HepG2 (cell line): ENCODE results near the gene UGP2. TPM values are rescaled to one million over a fixed set of nuclear protein-coding genes. Genes with fewer than 3 reads are reported as not detected.

Experiments
- AHR ChIP-seq: IDR thresholded peaks from 2 replicates; pipeline ENCODE4 v1.6.1; 2018; ENCODE audit warnings: missing genetic modification reagents, missing compliant biosample characterization
- ARID3A ChIP-seq: IDR thresholded peaks from 2 replicates; pipeline ENCODE4 v1.6.1; 2012; ENCODE audit warnings: low read depth, low read length, improper control_type of control experiment
- FOXK2 ChIP-seq: fragments of 450-650 bp; IDR thresholded peaks from 2 replicates; pipeline ENCODE4 v1.6.1; 2016
- FOXO4 ChIP-seq: sonication (generic); formaldehyde crosslinking; conservative IDR thresholded peaks from 2 replicates; pipeline ENCODE4 v1.8.1; 2023; ENCODE audit warnings: missing genetic modification reagents
- GTF3A ChIP-seq: sonication (generic); formaldehyde crosslinking; conservative IDR thresholded peaks from 2 replicates; pipeline ENCODE4 v1.4.0; 2020; ENCODE audit warnings: mild to moderate bottlenecking, missing genetic modification reagents
- ISX ChIP-seq: sonication (generic); formaldehyde crosslinking; conservative IDR thresholded peaks from 2 replicates; pipeline ENCODE4 v1.5.0; 2020; ENCODE audit warnings: missing genetic modification reagents
- KIAA2018 ChIP-seq: sonication (generic); formaldehyde crosslinking; IDR thresholded peaks from 2 replicates; pipeline ENCODE4 v1.5.0; 2020; ENCODE audit warnings: mild to moderate bottlenecking, missing genetic modification reagents, borderline replicate concordance
- MAFF ChIP-seq: IDR thresholded peaks from 2 replicates; pipeline ENCODE4 v1.6.1; 2011; ENCODE audit warnings: low read depth, low read length, improper control_type of control experiment
- MBD4 ChIP-seq: IDR thresholded peaks from 2 replicates; pipeline ENCODE4 v1.6.1; 2012; ENCODE audit warnings: low read length, inconsistent platforms, borderline replicate concordance
- MXI1 ChIP-seq: IDR thresholded peaks from 3 replicates; pipeline ENCODE4 v1.6.1; 2012; ENCODE audit warnings: low read depth, low read length, inconsistent platforms, borderline replicate concordance
- SRSF1 ChIP-seq: fragments of 200-400 bp; formaldehyde crosslinking; optimal IDR thresholded peaks from 2 replicates; pipeline ENCODE3; 2017; ENCODE audit warnings: mild to moderate bottlenecking, low read depth, low read length, moderate library complexity
- ZEB1 ChIP-seq: IDR thresholded peaks from 2 replicates; pipeline ENCODE4 v1.6.1; 2012; ENCODE audit warnings: mild to moderate bottlenecking, low read depth, inconsistent platforms; ENCODE audit not compliant: insufficient replicate concordance
- ZNF143 ChIP-seq: sonication (generic); formaldehyde crosslinking; IDR thresholded peaks from 2 replicates; pipeline ENCODE4 v1.4.0; 2020; ENCODE audit warnings: missing genetic modification reagents
- ZNF230 ChIP-seq: sonication (generic); formaldehyde crosslinking; IDR thresholded peaks from 2 replicates; pipeline ENCODE4 v1.4.0; 2020; ENCODE audit warnings: mild to moderate bottlenecking, missing genetic modification reagents
- ZNF451 ChIP-seq: sonication (generic); formaldehyde crosslinking; IDR thresholded peaks from 2 replicates; pipeline ENCODE4 v1.5.0; 2020; ENCODE audit warnings: mild to moderate bottlenecking, missing genetic modification reagents
- ZNF546 ChIP-seq: sonication (generic); formaldehyde crosslinking; conservative IDR thresholded peaks from 2 replicates; pipeline ENCODE4 v1.8.1; 2023; ENCODE audit warnings: mild to moderate bottlenecking, missing genetic modification reagents
- ZNF550 ChIP-seq: sonication (generic); formaldehyde crosslinking; IDR thresholded peaks from 2 replicates; pipeline ENCODE4 v1.4.0; 2020; ENCODE audit warnings: mild to moderate bottlenecking, missing genetic modification reagents, borderline replicate concordance
- ZNF564 ChIP-seq: sonication (generic); formaldehyde crosslinking; IDR thresholded peaks from 2 replicates; pipeline ENCODE4 v1.8.1; 2023; ENCODE audit warnings: mild to moderate bottlenecking, missing genetic modification reagents
- ZNF703 ChIP-seq: sonication (generic); formaldehyde crosslinking; IDR thresholded peaks from 2 replicates; pipeline ENCODE4 v1.5.1; 2020; ENCODE audit warnings: missing genetic modification reagents, mild to moderate bottlenecking, moderate library complexity, borderline replicate concordance
- ZNF792 ChIP-seq: IDR thresholded peaks from 2 replicates; pipeline ENCODE4 v1.6.1; 2016
- polyA plus RNA-seq, 8 experiments: library from polyadenylated mRNA; depleted of rRNA in 3 of 8; stranded (reverse) in 7 of 8; unstranded in 1 of 8; fragments of >200 nt; fragmentation: Illumina TruSeq in 4 of 8; extraction: Trizol in 4 of 8; gene quantifications; 2 replicates each; pipeline versions ENCODE4 v1.2.1 to v1.2.3, GENCODE V29; 2011 to 2016; ENCODE audit warnings: low read depth in 4 of 8, missing spikeins in 1 of 8, mixed read lengths in 1 of 8; ENCODE audit not compliant: insufficient read depth in 1 of 8
- total RNA-seq, 5 experiments: library from RNA; depleted of rRNA; stranded (reverse); fragments of >200 nt; fragmentation: Illumina TruSeq; extraction: Trizol; gene quantifications; 2 replicates each; pipeline ENCODE4 v1.2.3, GENCODE V29; 2016; ENCODE audit warnings: low read depth in 1 of 5

The UGP2 gene
- total and polyA plus RNA-seq, 2 of the 13 experiments (the other 11 are each of a cell fraction or from before 2014, with no cell fraction given), result 96.0 to 134 TPM

- TF ChIP-seq KIAA2018 (CRISPR knock-in tag) (no peak), ZNF564 (CRISPR knock-in tag) (peak; percentile 34; the same call in 1 of the 2 replicates), AHR (peak; percentile 88), ZNF451 (CRISPR knock-in tag) (peak; percentile 86), GTF3A (CRISPR knock-in tag) (0 out of 2 replicates have a peak, but pooled peaks have one; percentile 35), ZNF703 (peak; percentile 73; the same call in 1 of the 2 replicates), ZEB1 (no peak), MAFF (no peak), MXI1 (peak; percentile 88; the same call in 2 of the 3 replicates), MBD4 (no peak), FOXK2 (peak; percentile 30; the same call in 1 of the 2 replicates), ZNF143 (peak; percentile 43; the same call in 1 of the 2 replicates), ISX (CRISPR knock-in tag) (no peak; the same call in 1 of the 2 replicates), FOXO4 (CRISPR knock-in tag) (no peak), ZNF792 (0 out of 2 replicates have a peak, but pooled peaks have one; percentile 20), ARID3A (0 out of 2 replicates have a peak, but pooled peaks have one; percentile 8), ZNF230 (0 out of 2 replicates have a peak, but pooled peaks have one; percentile 72), ZNF550 (no peak), ZNF546 (0 out of 2 replicates have a peak, but pooled peaks have one; percentile 12), SRSF1 (peak; percentile 98)
Observed at GRCh38 chr2:63840785-63841253, 877 bp upstream of the UGP2 start (continued).
